Measurements from ENCODE around the gene IFI44. TPM values are rescaled to one million over a fixed set of nuclear protein-coding genes. Genes with fewer than 3 reads are reported as not detected.

Gene IFI44
- total RNA-seq, 4 donors from 2014 or later, result 2.6 to 3.1 (median 2.8) TPM

GRCh38 chr1:78645723-78646122 lies 3.9 kb upstream of the IFI44 start:
- Histone ChIP-seq H3K27me3 (no peaks in the 10 kb centered on the region), H3K9me3 (no peaks in the 10 kb centered on the region), H3K4me3 (no peak overlapping the region), H3K27ac (no peak overlapping the region), H3K4me1 (no peaks in the 10 kb centered on the region), H3K36me3 (no peaks in the 10 kb centered on the region)
- ATAC-seq (no peak), DNase-seq (no peak)
- intact Hi-C loops (cut with DNase I; ENCODE audit: low total_unique reads), result no loop called here
- in situ Hi-C loops (cut with MboI; ENCODE audit: low sequenced_read_pairs in 4 of 4), result no loop called here
- TF ChIP-seq POLR2A (IDR thresholded peaks at IDR 0.05) (no peak), CTCF (IDR thresholded peaks at IDR 0.05 in 4 of 5, conservative IDR thresholded peaks at IDR 0.05 in 1 of 5) (no peak)

GRCh38 chr1:78647238-78647637 lies 2.4 kb upstream of the IFI44 start:
- TF ChIP-seq CTCF (IDR thresholded peaks at IDR 0.05 in 4 of 5, conservative IDR thresholded peaks at IDR 0.05 in 1 of 5), result no peak
- TF ChIP-seq POLR2A (IDR thresholded peaks at IDR 0.05), result no peak

GRCh38 chr1:78650114-78650660 lies 556 bp downstream of the IFI44 start:
- DNase-seq, result no peak
- peaks cover 0 to 3% of the 10 kb centered on the region in 2 donors for H3K4me1 ChIP-seq
- TF ChIP-seq POLR2A (IDR thresholded peaks at IDR 0.05) (no peak), CTCF (IDR thresholded peaks at IDR 0.05 in 4 of 5, conservative IDR thresholded peaks at IDR 0.05 in 1 of 5) (no peak)
- no peaks in the 10 kb centered on the region for H3K36me3 ChIP-seq
- intact Hi-C loops (cut with DNase I; ENCODE audit: low total_unique reads), result loop anchor here (2.0 kb wide), 1 partner anchor 29 kb away; the partner anchor contains the start of gene IFI44L
- H3K9me3 ChIP-seq, result no peaks in the 10 kb centered on the region
- H3K4me3 ChIP-seq, result peak overlapping the region; percentile 41 to 50 (median 46)
- H3K27ac ChIP-seq, result peak overlapping the region; percentile 56 to 67 (median 58)
- no peaks in the 10 kb centered on the region for H3K27me3 ChIP-seq
- no peak for ATAC-seq
- in situ Hi-C loops (cut with MboI; ENCODE audit: low sequenced_read_pairs in 4 of 4), result loop anchor here in 1 of 4 donors (25.0 kb wide), 1 partner anchor 513 kb away; no protein-coding TSS in a partner anchor

More at GRCh38 chr1:78647238-78647637, 2.4 kb upstream of the IFI44 start:
- intact Hi-C loops (cut with DNase I; ENCODE audit: low total_unique reads) (no loop called here), in situ Hi-C loops (cut with MboI; ENCODE audit: low sequenced_read_pairs in 4 of 4) (no loop called here)
- Histone ChIP-seq H3K4me3 (no peak overlapping the region), H3K27me3 (no peaks in the 10 kb centered on the region), H3K4me1 (no peaks in the 10 kb centered on the region), H3K27ac (no peak overlapping the region), H3K36me3 (no peaks in the 10 kb centered on the region), H3K9me3 (no peaks in the 10 kb centered on the region)
- no peak for ATAC-seq
- DNase-seq, result no peak

GRCh38 chr1:78651241-78651640 lies 1.6 kb downstream of the IFI44 start:
- Histone ChIP-seq H3K4me1 (peaks cover 0 to 3% of the 10 kb centered on the region in 2 donors), H3K4me3 (peak overlapping the region; percentile 41 to 50 (median 46)), H3K27me3 (no peaks in the 10 kb centered on the region), H3K36me3 (no peaks in the 10 kb centered on the region), H3K27ac (peak overlapping the region; percentile 56 to 67 (median 62)), H3K9me3 (no peaks in the 10 kb centered on the region)
- intact Hi-C loops (cut with DNase I; ENCODE audit: low total_unique reads) (loop anchor here (2.0 kb wide), 1 partner anchor 30 kb away; the partner anchor contains the start of gene IFI44L), in situ Hi-C loops (cut with MboI; ENCODE audit: low sequenced_read_pairs in 4 of 4) (loop anchor here in 1 of 4 donors (25.0 kb wide), 1 partner anchor 514 kb away; no protein-coding TSS in a partner anchor)
- peak in 1 of 2 donors; percentile 39 for ATAC-seq
- DNase-seq, result no peak
- TF ChIP-seq CTCF (IDR thresholded peaks at IDR 0.05 in 4 of 5, conservative IDR thresholded peaks at IDR 0.05 in 1 of 5) (no peak), POLR2A (IDR thresholded peaks at IDR 0.05) (peak in 1 of 2 donors; percentile 14)

Data from gastrocnemius medialis (tissue), 4 donors.